T-helper 1 cell treated with Interleukin-12 subunit alpha and Interleukin-12 subunit beta and Interleukin-4 antibody, amounts not matched to agents 30 ng/mL and 1 ng/mL, for 36 hours (primary cell): ENCODE results near the gene TMEM244. TPM values are rescaled to one million over a fixed set of nuclear protein-coding genes. Genes with fewer than 3 reads are reported as not detected.
"Not testable (repeated sequence)": the region's sequence is repeated elsewhere in the genome, so short reads cannot be mapped to it uniquely, and the experiment has no call there.

Experiments used
- intact Hi-C: fragments of 100-400 bp; cut with micrococcal nuclease; formaldehyde crosslinking; loops from one replicate; pipeline ENCODE4 v1.15.1; 2024
- total RNA-seq: library from RNA; stranded (reverse); gene quantifications from 2 replicates; pipeline ENCODE4 v1.2.3, GENCODE V29; 2022

TMEM244 gene, protein sequence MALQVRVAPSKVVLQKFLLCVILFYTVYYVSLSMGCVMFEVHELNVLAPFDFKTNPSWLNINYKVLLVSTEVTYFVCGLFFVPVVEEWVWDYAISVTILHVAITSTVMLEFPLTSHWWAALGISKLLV
- not detected in 2 replicates for total RNA-seq

DNA sequence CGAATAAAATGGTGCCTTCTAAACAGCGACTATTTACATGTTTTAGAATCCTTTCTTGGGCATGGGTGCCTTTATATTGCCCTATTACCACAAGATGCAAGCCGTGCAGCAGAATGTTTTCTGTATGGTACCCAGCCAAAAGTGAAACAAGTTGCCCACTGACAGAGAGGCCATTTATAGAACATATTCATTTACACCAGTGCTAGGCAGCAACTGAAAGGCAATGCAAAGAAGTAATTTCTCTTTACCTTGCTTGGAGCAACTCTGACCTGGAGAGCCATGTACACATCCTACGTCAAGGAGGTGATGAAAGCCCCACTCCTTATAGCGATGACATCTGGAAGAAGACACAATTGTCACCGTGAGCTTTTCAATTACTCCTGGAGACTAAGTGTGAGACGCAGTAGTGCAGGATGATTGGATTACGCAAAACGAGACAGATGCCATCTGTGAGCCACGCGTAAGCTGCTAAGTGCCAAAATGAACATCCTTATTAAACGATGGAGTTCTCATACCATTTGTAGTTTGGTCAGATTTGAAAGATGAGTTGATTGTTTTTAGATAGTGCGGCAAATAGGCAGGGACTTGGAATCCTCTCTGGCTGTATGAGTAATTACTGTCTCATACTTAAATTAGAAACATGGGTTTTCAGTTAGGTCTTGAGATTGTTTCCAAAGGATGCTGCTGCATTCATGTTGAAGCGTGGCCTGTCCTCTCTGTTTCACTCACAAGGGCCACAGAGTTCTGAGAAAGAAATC, at the start of gene TMEM244:
Gene TMEM244, minus strand, starts transcription at position 408 of the 758 bp plus-strand sequence. Its CDS starts 127 bp downstream, at position 281.
- intact Hi-C loops: no loop called here

DNA sequence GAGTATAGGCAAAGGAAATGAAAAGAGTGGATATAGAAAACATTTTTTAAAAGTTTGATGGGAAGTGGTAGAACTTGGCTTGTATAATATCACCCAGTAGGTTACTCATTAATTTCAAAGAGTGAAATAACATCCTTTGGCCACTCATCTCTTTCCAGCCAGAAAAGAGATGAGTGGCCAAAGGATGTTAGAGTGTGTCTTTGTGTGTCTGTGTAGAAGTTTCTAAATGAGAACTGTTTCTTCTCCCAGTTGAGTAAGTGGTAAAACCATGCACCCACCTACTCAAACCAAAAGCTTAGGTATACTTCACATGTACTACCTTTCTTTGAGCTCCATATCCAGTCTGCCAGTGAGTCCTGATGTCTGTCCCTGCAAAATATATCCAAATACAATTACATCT, 47.7 kb upstream of the TMEM244 start:
- intact Hi-C loops: no loop called here

- intact Hi-C loops: no loop called here
These were observed 47.2 kb upstream of the TMEM244 start for GRCh38 chr6:129908356-129908755.

DNA sequence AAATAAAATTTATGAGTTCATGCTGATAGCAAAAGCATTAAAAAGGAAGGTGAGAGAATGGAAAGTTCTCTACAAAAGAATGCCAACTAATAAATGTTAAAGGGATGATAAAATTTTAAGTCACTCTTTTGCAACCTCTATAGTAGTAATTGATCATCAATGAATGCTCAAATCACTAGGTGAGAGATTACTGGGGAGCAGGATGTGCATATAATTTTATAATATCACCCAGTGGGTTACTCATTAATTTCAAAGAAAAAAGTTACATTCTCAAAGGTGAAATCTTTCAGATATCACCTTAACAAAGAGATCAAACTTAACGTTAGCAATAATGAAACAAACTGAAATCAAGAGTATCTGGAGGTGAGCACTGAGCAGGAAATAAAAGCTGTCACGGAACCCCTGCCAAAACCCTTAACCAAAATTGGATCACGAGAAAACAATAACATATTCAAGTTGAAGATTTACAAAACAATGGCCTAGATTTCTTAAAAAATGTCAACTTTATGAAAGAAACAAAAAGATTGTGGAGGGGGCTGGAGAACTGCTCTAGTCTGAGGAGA, 45.5 kb upstream of the TMEM244 start:
- intact Hi-C loops: no loop called here

- intact Hi-C loops: loop anchor here (5.0 kb wide), 1 partner anchor 379 kb away; no protein-coding TSS in a partner anchor
These were observed 42.0 kb upstream of the TMEM244 start for GRCh38 chr6:129903082-129903481.

GRCh38 chr6:129902681-129903080, 41.6 kb upstream of the TMEM244 start:
- intact Hi-C loops: loop anchor here (5.0 kb wide), 1 partner anchor 380 kb away; no protein-coding TSS in a partner anchor

DNA sequence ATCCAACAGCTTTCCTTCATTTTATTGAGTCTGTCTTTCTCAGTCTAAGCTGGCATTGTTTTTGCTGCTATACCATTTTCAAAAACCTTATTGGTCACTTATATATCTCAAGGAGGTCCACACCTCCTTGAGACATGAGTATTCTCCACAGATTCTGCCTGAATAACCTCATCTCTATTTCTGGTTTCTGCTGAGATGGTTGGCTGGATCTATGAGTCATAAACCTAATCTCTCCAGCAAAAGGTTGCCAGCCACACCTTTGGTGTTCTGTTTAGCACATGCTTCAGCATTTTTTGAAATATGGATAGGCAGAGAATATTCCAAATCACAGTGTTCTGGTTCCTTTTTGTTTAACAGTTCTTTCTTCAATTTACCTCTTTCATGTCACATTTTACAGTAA, 40.8 kb upstream of the TMEM244 start:
- intact Hi-C loops: loop anchor here (5.0 kb wide), 1 partner anchor 380 kb away; no protein-coding TSS in a partner anchor

GRCh38 chr6:129895692-129896091, 34.6 kb upstream of the TMEM244 start:
- intact Hi-C loops: no loop called here

GRCh38 chr6:129894921-129895320, 33.8 kb upstream of the TMEM244 start:
- intact Hi-C loops: loop anchor here (5.0 kb wide), 1 partner anchor 298 kb away; no protein-coding TSS in a partner anchor

GRCh38 chr6:129893640-129894039, 32.5 kb upstream of the TMEM244 start:
- intact Hi-C loops: loop anchor here (1.0 to 5.0 kb wide), 4 partner anchors 43 to 950 kb away; no protein-coding TSS in a partner anchor

GRCh38 chr6:129890701-129891100, 29.6 kb upstream of the TMEM244 start:
- intact Hi-C loops: loop anchor here (5.0 kb wide), 1 partner anchor 293 kb away; no protein-coding TSS in a partner anchor

DNA sequence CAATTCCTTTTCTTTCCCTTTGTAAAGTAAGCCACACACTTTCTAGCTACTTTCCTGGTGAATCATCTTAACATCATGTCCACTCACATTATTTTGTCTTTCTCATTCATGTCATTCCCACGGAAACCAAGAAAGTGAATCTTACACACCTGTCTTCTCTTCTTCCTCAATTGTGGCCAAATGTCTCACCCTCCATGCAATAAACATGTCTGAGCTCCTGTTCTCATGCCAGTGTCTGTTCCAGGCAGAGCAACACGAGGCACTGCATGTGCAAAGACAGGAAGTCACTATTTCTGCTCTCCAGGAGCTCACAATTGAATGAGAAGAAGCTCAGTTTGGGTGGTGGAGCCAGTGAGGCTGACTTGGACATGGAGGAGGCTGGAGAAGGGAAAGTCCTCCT, 29.0 kb upstream of the TMEM244 start:
- intact Hi-C loops: loop anchor here (5.0 kb wide), 1 partner anchor 293 kb away; no protein-coding TSS in a partner anchor

DNA sequence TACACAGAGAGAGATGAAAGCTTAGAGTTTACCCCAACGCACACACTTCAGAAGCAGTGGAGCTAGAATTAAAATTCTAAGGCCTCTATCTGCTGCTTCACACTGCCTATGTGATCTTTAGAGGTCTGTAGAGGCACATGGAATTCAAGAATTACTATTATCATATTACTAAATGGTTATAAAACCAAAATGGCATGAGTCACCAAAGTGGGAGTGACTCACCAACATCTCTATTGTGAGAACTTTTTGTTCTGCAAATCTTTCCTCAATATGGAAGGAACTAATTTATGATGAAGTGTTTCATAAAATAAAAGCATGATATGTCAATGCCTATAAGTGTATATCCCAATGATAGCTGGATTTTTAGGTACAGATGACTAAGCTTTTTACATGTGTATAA, 28.5 kb upstream of the TMEM244 start:
- intact Hi-C loops: no loop called here

GRCh38 chr6:129886401-129887155, 25.5 kb upstream of the TMEM244 start:
- intact Hi-C loops: no loop called here

- intact Hi-C loops: loop anchor here (5.0 kb wide), 2 partner anchors 212 to 392 kb away; no protein-coding TSS in a partner anchor
These were observed 23.1 kb upstream of the TMEM244 start for GRCh38 chr6:129884211-129884610.

DNA sequence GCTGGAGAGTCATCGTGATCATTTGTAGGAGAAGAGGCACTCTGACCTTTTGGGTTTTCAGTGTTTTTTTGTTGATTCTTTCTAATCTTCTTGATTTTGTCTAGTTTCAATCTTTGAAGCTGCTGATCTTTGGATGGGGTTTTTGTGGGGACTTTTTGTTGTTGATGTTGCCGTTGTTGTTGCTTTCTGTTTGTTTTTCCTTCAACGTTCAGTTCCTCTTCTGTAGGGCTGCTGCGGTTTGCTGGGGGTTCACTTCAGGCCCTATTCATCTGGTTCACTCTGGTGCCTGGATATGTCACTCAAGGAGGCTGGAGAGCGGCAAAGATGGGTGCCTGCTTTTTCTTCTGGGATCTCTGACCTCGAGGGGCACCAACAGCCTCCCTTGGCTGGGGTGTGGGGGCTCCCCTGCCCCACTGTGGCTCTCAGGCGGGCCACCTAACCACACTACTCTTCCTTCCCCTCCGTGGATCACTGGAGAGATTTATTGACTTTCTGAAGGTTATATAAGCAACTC, 21.5 kb upstream of the TMEM244 start:
- intact Hi-C loops: loop anchor here (5.0 kb wide), 2 partner anchors 210 to 390 kb away; no protein-coding TSS in a partner anchor

GRCh38 chr6:129877894-129878293, 16.8 kb upstream of the TMEM244 start:
- intact Hi-C loops: not testable (repeated sequence)

DNA sequence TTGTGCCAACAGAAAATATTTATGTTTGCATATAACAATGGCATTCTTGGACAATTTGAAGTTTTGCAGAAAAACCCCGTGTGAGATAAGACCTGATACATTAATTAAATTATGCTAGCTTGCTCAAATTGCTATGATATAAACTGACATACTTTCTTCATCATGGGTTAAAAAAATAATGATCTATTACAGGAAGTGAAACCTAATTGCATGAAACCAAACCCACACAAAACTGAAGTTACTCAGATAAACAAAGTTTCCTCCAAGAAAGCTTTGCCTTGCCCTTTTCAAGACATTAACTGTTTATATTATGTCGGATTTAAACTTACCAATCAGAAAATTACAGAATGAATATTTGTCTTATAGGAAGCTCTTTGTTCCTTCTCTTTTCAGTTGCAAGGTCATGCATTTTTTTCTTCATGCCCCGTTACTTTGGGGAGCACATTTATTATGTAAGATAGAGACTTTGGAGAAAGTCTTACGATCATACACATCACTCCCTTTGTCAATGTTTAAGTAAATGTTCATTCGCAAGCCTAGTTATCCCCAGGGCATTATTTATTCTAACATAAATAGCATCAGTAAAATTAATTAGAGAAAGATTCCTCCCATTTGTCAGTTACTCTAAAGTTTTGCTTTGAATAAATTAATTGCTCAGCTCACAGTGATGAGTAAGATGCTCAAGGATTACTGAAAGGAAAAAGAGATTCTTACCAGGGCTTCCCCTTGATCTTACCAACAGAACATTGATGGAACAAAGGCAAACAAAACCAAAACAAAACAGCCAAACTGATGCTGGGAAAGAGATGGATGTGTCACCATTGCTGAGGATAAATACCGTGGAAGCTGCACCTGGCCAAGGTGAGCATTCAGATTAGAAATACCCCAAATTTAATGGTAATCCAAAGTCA, 14.8 kb upstream of the TMEM244 start:
- intact Hi-C loops: no loop called here

DNA sequence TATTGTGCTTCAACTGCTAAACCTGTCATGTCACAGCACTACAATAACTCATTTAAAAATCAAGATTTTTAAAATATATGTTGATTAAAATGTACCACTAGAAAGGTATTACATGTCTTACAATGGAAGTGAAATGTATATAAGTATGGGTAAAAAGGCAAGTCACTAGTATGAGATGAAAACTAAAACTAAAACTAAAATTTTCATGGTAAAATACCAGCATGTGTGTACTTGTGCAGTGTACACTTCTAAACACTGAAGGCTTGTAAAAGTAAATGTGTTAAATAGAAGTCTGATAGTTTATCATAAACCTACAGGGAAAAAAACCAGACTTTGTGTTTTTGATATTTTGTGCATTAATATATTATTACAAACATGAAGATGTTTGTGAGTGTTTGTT, 13.7 kb upstream of the TMEM244 start:
- intact Hi-C loops: no loop called here

GRCh38 chr6:129872586-129872985, 11.5 kb upstream of the TMEM244 start:
- intact Hi-C loops: no loop called here
